Spinal cord (tissue), 10 donors: Measurements from ENCODE around the gene TAC4. TPM values are rescaled to one million over a fixed set of nuclear protein-coding genes. Genes with fewer than 3 reads are reported as not detected.

Source experiments
- DNase-seq, 6 donors: peaks; one replicate each; pipeline versions ENCODE4 v3.0.0 to v3.0.0-alpha.2; 2013 to 2015; ENCODE audit warnings: low spot score in 6 of 6, low read depth in 4 of 6
- H3K27ac ChIP-seq: one replicate; pipeline ENCODE4 v1.5.1; 2013; ENCODE audit warnings: low read depth, low read length, control low read depth
- H3K27me3 ChIP-seq: one replicate; pipeline ENCODE4 v1.6.1; 2013; ENCODE audit warnings: low read length; ENCODE audit not compliant: control insufficient read depth, insufficient read depth
- H3K36me3 ChIP-seq: one replicate; pipeline ENCODE4 v1.6.1; 2013; ENCODE audit warnings: low read length; ENCODE audit not compliant: control insufficient read depth, insufficient read depth
- H3K4me1 ChIP-seq: one replicate; pipeline ENCODE4 v1.6.1; 2013; ENCODE audit warnings: low read length; ENCODE audit not compliant: control insufficient read depth, insufficient read depth
- H3K4me3 ChIP-seq: one replicate; pipeline ENCODE4 v1.5.1; 2013; ENCODE audit warnings: low read depth, low read length, control low read depth
- H3K9me3 ChIP-seq: one replicate; pipeline ENCODE4 v1.6.1; 2013; ENCODE audit warnings: low read length; ENCODE audit not compliant: control insufficient read depth, insufficient read depth
- WGBS: methylation state at CpG from one replicate; pipeline ENCODE4 v1.1.5; 2013; ENCODE audit warnings: missing lambda C conversion rate; ENCODE audit not compliant: insufficient coverage; 5-methylcytosine and 5-hydroxymethylcytosine counted together
- polyA plus RNA-seq, 2 donors: library from polyadenylated mRNA; unstranded; fragments of 120-200 nt; gene quantifications; one replicate each; pipeline ENCODE4 v1.2.1, GENCODE V29; 2013; ENCODE audit not compliant: insufficient read length in 2 of 2
- total RNA-seq, 2 donors: library from RNA; depleted of rRNA in 1 of 2; stranded (reverse); fragments of 120-200 nt in 1 of 2; fragments of >200 nt in 1 of 2; gene quantifications; one replicate each; pipeline versions ENCODE4 v1.2.3 to v1.2.4, GENCODE V29; 2013 to 2014
- donor health status: healthy.

The TAC4 gene
- total and polyA plus RNA-seq, 4 donors, result 0.35 TPM; not detected in 3

DNA sequence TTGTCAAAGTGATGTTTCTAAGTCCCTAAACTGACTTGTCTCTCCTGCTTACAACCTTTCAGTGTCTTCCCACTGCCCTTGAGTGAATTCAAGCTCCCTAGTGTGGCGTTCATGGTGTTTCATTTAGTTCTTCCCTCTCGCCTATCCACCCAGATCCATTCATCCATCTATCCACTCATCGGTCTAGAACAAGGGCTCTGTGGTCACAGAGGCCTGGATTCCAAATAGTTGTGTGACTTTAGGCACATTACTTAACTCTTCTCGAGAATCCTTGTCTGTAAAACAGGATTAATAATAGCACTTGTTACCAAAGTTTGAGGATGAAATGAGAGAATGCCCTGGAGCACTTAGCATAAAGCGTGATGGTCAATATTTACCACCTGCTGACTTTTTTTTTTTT lies 870 bp upstream of the TAC4 start:
- H3K36me3 ChIP-seq, result no peaks in the 10 kb centered on the region
- DNase-seq, result peak in 1 of 6 donors; percentile 47
- peaks cover 20% of the 10 kb centered on the region for H3K27me3 ChIP-seq
- H3K4me1 ChIP-seq, result peaks cover 46% of the 10 kb centered on the region
- no peaks in the 10 kb centered on the region for H3K9me3 ChIP-seq
- H3K27ac ChIP-seq, result no peak overlapping the region
- WGBS, result 55% methylated on average over 2 of the region's 5 CpGs
- no peak overlapping the region for H3K4me3 ChIP-seq

- WGBS, result 87% methylated on average over 9 of the region's 9 CpGs
- H3K27me3 ChIP-seq, result peaks cover 18% of the 10 kb centered on the region
- no peak overlapping the region for H3K27ac ChIP-seq
- H3K36me3 ChIP-seq, result peaks cover under 1% of the 10 kb centered on the region
- H3K4me1 ChIP-seq, result peaks cover 46% of the 10 kb centered on the region
- no peak overlapping the region for H3K4me3 ChIP-seq
- H3K9me3 ChIP-seq, result no peaks in the 10 kb centered on the region
- DNase-seq, result no peak
Measured at GRCh38 chr17:49846938-49847712, 744 bp downstream of the TAC4 start.

GRCh38 chr17:49845321-49845720 lies 2.5 kb downstream of the TAC4 start:
- DNase-seq, result peak; percentile 31 to 92 (median 65)
- Histone ChIP-seq H3K27me3 (peaks cover 8% of the 10 kb centered on the region), H3K4me3 (no peak overlapping the region), H3K9me3 (no peaks in the 10 kb centered on the region), H3K27ac (peak overlapping the region; percentile 53), H3K4me1 (peaks cover 32% of the 10 kb centered on the region), H3K36me3 (peaks cover 5% of the 10 kb centered on the region)
- WGBS, result 35% methylated on average over 3 of the region's 3 CpGs

- WGBS, result 66% methylated on average over 4 of the region's 6 CpGs
- Histone ChIP-seq H3K27ac (no peak overlapping the region), H3K4me3 (no peak overlapping the region), H3K9me3 (no peaks in the 10 kb centered on the region), H3K4me1 (peaks cover 28% of the 10 kb centered on the region), H3K27me3 (no peaks in the 10 kb centered on the region), H3K36me3 (peaks cover 5% of the 10 kb centered on the region)
- no peak for DNase-seq
Measured at GRCh38 chr17:49843774-49844350, 4.0 kb downstream of the TAC4 start.

DNA sequence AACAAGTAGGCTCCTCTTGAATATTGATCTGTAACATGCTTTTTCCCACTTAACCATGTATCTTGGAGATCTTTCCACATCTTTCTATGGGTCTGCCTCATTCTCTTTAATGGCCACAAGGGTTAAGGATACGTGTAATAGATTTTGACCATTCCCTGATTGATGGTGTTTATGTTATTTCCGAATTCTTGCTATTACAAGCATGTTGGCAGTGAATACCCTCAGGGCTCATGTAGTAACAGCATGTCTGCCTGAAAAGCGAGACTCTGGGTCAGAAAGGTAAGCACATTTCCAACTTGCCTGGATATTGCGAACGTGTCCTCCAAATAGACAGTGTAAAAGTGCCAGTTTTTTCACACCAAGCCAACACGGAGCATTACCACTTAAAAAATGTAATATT lies 5.0 kb downstream of the TAC4 start:
- no peak for DNase-seq
- H3K27ac ChIP-seq, result no peak overlapping the region
- H3K9me3 ChIP-seq, result no peaks in the 10 kb centered on the region
- 67% methylated on average over 1 of the region's 6 CpGs for WGBS
- H3K36me3 ChIP-seq, result peaks cover 5% of the 10 kb centered on the region
- no peaks in the 10 kb centered on the region for H3K27me3 ChIP-seq
- H3K4me3 ChIP-seq, result no peak overlapping the region
- peaks cover 24% of the 10 kb centered on the region for H3K4me1 ChIP-seq

- Histone ChIP-seq H3K4me3 (no peak overlapping the region), H3K27me3 (no peaks in the 10 kb centered on the region), H3K27ac (no peak overlapping the region), H3K9me3 (no peaks in the 10 kb centered on the region), H3K36me3 (peaks cover 5% of the 10 kb centered on the region), H3K4me1 (peaks cover 23% of the 10 kb centered on the region)
- 80% methylated on average over 1 of the region's 3 CpGs for WGBS
- no peak for DNase-seq
Measured at GRCh38 chr17:49842371-49842770, 5.5 kb downstream of the TAC4 start.

GRCh38 chr17:49841548-49841947 lies 6.3 kb downstream of the TAC4 start:
- DNase-seq, result no peak
- Histone ChIP-seq H3K4me1 (peaks cover 17% of the 10 kb centered on the region), H3K36me3 (peaks cover 12% of the 10 kb centered on the region), H3K4me3 (no peak overlapping the region), H3K27me3 (no peaks in the 10 kb centered on the region), H3K9me3 (no peaks in the 10 kb centered on the region), H3K27ac (no peak overlapping the region)
- WGBS, result 80% methylated on average over 1 of the region's 3 CpGs

DNA sequence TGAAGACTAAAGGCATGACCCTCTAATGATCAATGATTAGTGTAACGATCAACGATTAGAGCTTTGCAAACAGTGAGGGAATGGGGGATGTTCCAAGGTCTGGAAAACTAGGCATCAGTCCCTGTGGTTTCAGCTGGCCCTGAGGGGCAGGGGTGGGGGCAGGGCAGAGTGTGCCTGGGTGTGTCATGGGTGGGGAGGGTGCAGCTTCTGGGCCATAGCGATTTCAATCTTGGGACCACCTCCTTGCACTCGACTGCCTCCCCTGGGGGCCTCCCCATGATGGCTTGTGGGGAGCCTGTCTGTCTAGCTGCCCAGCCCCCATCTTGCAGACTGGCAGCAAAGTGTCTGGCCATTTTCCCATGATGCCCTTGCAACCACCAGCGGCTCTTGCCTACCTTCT lies 8.4 kb downstream of the TAC4 start:
- Histone ChIP-seq H3K27me3 (no peaks in the 10 kb centered on the region), H3K4me1 (no peaks in the 10 kb centered on the region), H3K36me3 (peaks cover 16% of the 10 kb centered on the region), H3K4me3 (no peak overlapping the region), H3K27ac (no peak overlapping the region), H3K9me3 (no peaks in the 10 kb centered on the region)
- no peak for DNase-seq
- WGBS, result 88% methylated on average over 5 of the region's 5 CpGs

GRCh38 chr17:49836111-49837030 lies 11.5 kb downstream of the TAC4 start:
- no peaks in the 10 kb centered on the region for H3K9me3 ChIP-seq
- no peaks in the 10 kb centered on the region for H3K27me3 ChIP-seq
- no peak overlapping the region for H3K4me3 ChIP-seq
- WGBS, result 80% methylated on average over 5 of the region's 16 CpGs
- H3K4me1 ChIP-seq, result no peaks in the 10 kb centered on the region
- peaks cover 22% of the 10 kb centered on the region for H3K36me3 ChIP-seq
- no peak for DNase-seq
- no peak overlapping the region for H3K27ac ChIP-seq
